GM08714 (cell line): ENCODE results near the gene UQCR11.

Experiments
- H3K4me3 ChIP-seq: fragments of 200-500 bp; sonication (Bioruptor generic); 2 replicates; pipeline ENCODE4 v1.5.1; 2014; ENCODE audit warnings: mild to moderate bottlenecking, low read length, inconsistent platforms
- ZNF274 ChIP-seq: IDR thresholded peaks from 2 replicates; pipeline ENCODE4 v1.6.1; 2012; ENCODE audit warnings: mild to moderate bottlenecking, low read depth, low read length

UQCR11 gene

DNA sequence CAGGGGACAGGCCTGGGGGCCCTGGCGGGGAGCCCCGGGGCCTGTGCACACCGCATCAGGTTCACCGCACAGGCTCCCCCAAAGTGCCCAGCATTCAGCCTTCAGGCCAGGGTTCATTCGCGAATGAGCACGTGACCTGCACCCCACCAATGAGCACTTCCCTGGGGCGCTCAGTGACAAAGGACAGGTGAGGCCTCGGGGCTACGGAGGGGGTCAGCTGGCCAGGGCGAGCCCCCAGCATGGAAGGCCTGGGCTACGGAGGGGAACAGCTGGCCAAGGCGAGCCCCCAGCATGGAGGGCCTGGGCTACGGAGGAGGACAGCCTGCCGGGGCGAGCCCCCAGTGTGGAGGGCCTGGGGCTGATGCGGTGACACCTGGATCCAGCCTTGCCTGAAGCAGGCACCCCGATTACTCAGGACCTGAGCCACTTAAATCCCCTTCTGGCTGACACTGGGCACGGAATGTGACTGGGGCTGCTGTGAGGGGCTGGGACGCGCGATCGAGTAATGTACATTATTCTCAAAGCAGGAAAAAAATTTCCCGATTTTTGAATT, 24.1 kb upstream of the UQCR11 start:
- no peak for TF ChIP-seq ZNF274
- H3K4me3 ChIP-seq: no peak overlapping the region

DNA sequence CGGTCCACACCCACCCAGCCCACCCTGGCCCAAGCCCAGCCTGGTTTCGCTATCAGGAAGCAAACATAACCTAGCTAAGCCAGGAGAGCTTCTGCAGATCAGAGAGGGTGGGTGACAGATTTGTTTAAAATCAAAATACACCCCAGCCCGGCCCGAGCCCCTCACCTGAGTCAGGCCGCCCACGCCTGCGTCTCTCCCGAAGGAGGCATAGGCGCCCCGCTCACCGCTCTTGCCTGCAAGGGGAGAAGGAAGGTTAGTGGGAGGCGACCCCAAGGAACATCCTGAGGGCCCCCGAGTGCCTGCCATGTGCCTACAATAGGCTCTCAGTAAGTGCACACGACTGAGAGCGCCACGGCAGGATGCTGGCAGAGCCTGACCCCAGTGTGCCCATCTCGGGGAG, 21.9 kb upstream of the UQCR11 start:
- no peak overlapping the region for H3K4me3 ChIP-seq
- TF ChIP-seq ZNF274: no peak

DNA sequence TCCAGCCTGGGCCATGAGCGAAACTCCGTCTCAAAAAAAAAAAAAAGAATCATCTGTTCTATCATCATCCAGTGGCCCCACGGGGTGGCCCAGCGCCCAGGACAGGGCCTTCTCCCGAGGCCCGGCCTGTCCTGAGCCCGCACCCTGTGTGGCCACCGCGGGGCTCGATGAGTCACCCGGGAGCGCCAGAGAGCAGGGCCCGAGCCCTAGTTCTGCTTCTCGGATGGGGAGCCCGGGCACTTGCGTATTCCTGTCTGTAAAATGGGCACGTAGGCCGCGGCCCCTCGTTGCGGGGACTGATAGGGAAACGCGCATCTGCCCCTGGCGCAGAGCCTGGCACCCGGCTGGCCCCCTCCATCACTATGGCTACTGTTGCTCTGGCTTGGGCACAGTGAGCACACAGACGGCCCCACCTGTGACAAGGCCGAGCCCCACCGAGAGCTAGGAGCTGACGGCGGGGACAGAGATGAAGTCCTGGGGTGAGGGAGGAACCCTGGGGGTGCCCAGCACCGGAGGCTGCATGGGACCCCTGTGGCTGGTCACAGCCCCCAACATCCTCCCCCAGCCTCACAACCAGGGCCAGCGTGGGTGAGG, 21.3 kb upstream of the UQCR11 start:
- H3K4me3 ChIP-seq: no peak overlapping the region
- no peak for TF ChIP-seq ZNF274

DNA sequence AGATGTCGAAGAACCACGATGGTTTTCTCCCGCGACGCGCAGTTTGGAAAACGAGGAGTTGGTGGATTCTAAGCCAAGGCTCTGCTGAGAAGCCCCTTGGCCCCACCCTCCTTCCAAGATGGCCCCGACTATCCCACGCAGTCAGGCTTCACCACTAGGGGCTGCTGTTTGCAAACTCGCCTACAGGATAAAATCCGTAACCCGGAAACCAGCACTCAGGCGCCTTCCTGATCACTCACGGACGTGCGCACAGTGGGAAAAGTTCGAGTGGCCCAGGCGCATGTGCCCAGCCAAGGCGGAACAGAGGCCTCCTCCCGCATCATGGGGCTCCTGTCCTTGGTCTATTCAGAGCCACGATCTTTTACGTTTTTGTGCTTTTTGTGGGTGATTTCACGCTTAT, 19.2 kb upstream of the UQCR11 start:
- H3K4me3 ChIP-seq: no peak overlapping the region
- TF ChIP-seq ZNF274: no peak

DNA sequence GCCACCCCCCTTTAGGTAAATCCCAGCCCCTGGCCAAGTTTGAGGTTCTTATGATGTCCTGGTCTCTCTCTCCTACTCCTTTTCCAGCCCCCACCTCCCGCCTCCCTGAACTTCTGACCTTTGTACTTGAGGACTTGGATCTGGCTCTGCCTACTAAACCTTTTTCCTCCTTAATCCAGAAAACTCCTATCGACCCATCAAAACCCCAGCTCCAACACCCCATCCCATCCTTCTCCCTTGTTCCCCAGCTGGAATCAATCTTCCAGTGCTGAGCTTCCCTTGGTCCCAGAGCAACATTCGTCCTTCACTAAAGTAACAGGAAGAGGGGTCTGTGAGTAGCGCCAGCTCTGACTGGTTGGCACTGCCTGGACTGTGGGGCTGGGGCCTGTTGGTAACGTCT, 17.3 kb upstream of the UQCR11 start:
- H3K4me3 ChIP-seq: no peak overlapping the region
- TF ChIP-seq ZNF274: no peak

DNA sequence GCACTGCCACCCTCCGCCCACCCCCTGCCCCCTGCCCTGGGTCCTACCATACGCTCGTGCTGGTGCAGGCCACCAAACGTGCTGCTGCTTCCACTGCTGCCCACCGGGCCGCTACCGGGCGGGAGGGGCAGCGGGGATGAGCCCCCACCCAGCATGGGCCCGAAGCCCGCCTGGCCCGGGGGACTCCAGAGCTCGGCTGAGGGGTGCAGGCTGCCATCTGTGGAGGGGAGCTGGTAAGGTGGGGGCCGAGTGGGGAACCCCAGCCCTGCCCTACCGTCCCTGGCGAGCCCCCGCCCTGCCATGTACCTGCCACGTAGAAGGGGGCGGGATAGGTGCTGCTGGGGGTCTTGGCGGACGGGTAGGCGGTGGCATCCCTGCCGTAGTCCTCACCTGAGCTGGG, 16.7 kb upstream of the UQCR11 start:
- no peak overlapping the region for H3K4me3 ChIP-seq
- no peak for TF ChIP-seq ZNF274

DNA sequence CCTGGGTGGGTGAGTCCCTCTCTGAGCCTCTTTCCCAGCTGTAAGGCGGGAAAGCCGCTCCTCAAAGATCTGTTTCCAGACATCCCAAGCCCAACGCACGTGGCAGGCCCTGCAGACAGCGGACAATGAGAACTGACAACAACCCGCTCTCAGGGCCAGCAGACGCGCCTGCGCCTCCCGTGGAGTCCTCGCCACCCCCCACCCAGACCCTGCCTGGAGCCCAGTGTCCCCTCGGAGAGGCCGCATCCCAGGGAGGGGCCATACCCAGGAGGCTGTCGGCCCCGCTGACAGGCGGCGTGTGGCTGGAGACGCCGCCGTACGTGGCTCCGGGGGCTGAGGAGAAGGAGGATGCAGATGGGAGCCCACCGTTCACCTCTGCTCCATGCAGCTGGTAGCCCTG, 16.3 kb upstream of the UQCR11 start:
- no peak for TF ChIP-seq ZNF274
- no peak overlapping the region for H3K4me3 ChIP-seq

DNA sequence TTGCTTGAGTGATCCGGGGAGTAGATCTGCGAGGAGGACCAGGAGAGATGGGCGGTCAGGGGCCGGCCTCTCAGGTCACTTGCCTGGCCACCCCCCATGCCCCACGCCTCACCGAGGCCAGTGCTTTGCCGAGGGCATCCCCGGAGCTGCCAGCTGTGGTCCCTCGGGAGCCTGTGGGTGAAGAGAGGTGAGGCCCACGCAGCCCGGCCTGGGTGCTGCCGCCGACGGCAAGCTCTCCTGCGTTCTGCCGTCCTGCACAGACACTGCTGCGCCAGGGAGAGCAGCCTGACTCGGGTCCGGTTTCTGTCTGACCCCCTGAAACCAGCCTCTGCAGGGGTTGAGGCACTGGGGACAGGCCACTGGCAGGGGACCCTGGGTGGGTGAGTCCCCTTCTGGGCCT, 15.8 kb upstream of the UQCR11 start:
- no peak for TF ChIP-seq ZNF274
- no peak overlapping the region for H3K4me3 ChIP-seq

DNA sequence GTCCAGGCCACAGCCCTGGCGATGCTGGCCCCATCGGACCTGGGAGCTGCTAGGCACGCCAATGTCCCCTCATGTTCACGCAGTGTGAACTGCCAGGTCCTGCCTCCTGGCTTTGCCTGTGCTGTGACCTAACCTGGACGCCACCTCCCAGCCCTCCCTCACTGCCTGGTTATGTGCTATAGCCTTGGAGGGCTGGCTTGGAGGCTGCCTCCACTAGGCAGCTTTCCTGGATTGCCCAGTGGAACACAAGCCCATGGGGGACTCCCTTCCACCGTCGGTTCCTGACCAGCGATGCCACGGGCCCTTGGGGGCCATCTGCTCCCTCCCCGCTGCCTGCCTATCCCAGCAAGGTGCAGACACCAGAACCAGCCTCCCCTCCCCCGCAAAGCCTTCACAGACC, 15.2 kb upstream of the UQCR11 start:
- H3K4me3 ChIP-seq: no peak overlapping the region
- TF ChIP-seq ZNF274: no peak

DNA sequence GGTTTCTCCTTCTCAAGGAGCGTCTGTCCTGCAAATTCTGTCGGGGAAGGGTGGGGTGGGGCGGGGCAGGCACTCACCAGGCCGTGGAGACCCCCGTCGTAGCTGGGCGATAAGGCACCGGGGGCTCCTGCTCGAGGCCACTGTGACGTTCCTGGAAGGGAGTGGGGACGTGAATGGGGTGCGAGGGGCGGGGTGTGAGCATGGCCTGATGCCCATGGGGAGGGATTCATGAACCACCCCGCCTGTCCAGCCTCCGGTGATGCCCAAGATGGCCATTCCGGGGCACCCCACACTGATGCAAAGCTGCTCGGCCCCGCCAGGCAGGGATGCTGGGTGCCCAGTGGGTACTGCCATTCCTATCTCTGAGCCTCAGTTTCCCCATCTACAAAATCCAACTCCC, 14.4 kb upstream of the UQCR11 start:
- TF ChIP-seq ZNF274: no peak
- H3K4me3 ChIP-seq: no peak overlapping the region

DNA sequence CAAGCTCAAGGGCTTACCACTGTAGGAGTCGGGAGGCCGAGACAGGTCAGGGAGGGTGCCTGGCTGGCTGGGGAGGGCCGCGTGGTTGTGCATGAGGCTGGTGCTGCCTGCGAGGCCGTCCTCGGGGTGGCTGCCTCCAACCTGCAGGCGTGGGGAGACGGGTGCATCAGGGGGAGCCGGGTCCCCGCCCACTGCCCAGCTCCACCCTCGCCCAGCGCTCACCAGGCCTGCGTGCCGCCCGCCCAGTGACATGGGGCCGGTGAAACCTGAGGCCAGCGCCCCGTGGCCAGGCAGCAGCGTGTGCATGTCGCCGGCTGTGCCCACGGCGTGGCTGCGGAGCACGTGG, 13.8 kb upstream of the UQCR11 start:
- no peak for TF ChIP-seq ZNF274
- no peak overlapping the region for H3K4me3 ChIP-seq

DNA sequence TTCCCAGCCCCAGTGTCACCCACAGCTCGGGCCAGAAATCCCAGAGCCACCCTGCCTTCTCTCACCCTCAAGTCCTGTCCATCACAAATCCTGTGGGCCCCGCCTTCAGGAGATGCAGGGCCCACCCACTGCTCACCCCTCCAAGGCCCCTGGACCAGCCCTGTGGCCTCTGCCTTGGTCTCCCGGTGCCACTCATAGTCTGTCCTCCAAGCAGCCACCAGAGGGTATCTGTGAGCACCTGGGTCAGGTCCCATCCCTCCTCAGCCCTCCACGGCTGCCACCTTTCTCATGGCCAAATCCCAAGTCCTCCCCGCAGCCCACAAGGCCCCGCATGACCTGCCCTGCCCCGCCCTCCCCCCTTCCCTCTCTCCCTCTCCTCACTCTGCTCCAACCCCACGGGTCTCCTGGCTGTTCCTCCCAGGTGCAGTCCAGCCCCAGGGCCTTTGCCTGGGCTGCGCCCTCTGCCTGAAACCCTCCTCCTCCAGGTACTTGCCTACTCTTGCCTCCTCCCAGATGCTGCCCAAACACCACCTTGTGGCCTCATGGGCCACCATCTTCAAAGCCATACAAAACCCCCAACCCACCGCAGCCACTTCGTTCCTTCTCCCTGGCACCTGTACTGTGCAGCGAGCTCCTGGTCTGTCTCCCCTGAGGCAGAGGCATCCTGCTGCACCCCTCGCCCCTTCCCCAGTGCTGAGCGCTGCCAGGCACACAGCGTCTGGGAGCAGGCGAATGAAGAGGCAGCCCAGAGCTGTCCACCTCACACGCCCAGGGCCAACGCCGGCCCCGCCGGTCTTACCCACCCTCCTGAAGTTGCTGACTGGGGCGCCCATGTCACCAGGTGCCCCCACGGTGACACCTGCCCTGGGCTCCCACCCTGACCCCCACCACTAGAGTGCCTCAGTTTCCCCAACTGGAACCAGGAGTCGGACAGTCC, 13.2 kb upstream of the UQCR11 start:
- H3K4me3 ChIP-seq: no peak overlapping the region
- no peak for TF ChIP-seq ZNF274

DNA sequence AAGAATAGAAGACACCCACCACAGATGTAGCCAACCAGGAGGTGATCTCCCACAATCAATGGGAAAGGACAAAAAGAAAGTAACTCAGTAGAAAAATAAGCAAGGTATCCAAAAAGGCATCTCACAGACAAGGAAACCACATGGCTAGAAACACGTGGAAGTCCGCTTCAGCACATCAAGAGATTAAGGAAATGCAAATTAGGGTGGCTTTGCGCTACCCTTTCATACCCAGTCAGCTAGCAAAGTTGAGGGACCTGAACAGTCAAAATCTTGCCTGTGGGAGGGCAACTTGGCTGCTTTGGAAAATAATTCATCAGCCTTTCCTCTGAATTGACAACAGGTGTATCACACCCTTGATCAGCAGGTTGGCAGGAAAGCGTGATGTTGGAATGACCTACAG, 11.6 kb upstream of the UQCR11 start:
- TF ChIP-seq ZNF274: no peak
- H3K4me3 ChIP-seq: no peak overlapping the region

DNA sequence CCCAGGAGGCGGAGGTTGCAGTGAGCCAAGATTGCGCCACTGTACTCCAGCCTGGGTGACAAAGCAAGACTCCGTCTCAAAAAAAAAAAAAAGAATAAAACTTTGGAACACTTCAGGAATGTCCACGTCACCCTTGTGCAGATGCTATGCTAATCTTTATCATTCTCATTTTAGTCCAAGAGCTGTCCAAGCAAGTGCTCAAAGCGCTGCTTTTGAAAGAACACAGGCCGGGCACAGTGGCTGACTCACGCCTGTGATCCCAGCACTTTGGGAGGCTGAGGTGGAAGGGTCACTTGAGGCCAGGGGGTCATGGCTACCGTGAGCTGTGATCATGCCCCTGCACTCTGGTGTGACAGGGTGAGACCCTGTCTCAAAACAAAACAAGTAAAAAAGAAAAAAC, 11.1 kb upstream of the UQCR11 start:
- no peak overlapping the region for H3K4me3 ChIP-seq
- no peak for TF ChIP-seq ZNF274

DNA sequence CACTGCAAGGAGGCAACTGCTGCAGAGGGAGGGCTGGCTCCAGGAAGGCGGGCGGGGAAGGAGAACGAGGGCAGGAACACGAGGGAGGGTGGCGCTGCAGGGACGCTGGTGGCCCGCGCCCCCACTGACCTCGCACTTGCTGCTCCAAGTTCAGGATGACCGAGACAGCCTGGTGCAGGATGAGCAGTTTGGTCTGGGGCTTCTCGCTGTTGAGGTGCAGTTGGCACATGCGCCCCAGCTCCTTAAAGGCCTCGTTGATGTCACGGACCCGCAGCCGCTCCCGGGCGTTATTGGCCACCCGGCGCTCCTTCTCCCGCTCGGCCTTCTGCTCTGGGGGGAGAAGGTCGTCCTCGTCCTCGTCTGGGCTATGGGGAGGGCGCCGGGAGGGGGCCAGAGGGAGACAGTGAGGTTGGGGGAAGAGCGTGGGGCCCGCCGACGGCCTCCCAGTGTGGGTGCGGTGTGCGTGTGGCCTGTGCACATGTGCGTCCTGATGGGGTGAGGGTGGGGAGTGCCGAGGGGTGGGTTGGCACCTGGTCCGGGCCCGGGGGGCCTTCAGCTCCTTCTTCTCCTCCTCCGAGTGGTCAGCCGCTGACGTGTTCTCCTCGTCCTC, 10.0 kb upstream of the UQCR11 start:
- no peak overlapping the region for H3K4me3 ChIP-seq
- TF ChIP-seq ZNF274: no peak
